HEK293T (cell line): ENCODE measurements around the gene LANCL1.
A peak's percentile ranks its signal among the peaks of the same experiment; 100 is the strongest.
"Not testable (repeated sequence)": the region's sequence is repeated elsewhere in the genome, so short reads cannot be mapped to it uniquely, and the experiment has no call there.

Source experiments
- CTCF ChIA-PET: fragments of 350-600 bp; formaldehyde crosslinking; extraction: SDS; loops from one replicate; lab custom pipeline; 2021; ENCODE audit warnings: antibody characterized with exemption, inconsistent platforms; lab: Yijun Ruan, JAX
- POLR2A ChIA-PET: fragments of 350-600 bp; formaldehyde crosslinking; extraction: SDS; loops from one replicate; lab custom pipeline; 2020; ENCODE audit warnings: antibody characterized with exemption, inconsistent platforms; lab: Yijun Ruan, JAX
- DNase-seq: peaks from one replicate; pipeline ENCODE4 v3.0.0; 2012; ENCODE audit warnings: mixed read lengths; ENCODE audit errors: extremely low spot score
- ARNT ChIP-seq: fragments of 450-650 bp; IDR thresholded peaks from 2 replicates; pipeline ENCODE4 v1.6.1; 2017; ENCODE audit warnings: mild to moderate bottlenecking
- BHLHE40 ChIP-seq: fragments of 450-650 bp; IDR thresholded peaks from 2 replicates; pipeline ENCODE4 v1.6.1; 2016; ENCODE audit warnings: mild to moderate bottlenecking, moderate library complexity, borderline replicate concordance
- CTBP1 ChIP-seq: fragments of 450-650 bp; IDR thresholded peaks from 2 replicates; pipeline ENCODE4 v1.6.1; 2016; ENCODE audit warnings: borderline replicate concordance
- ELF4 ChIP-seq: fragments of 450-650 bp; IDR thresholded peaks from 2 replicates; pipeline ENCODE4 v1.6.1; 2017; ENCODE audit warnings: antibody characterized with exemption
- FOXA1 ChIP-seq: fragments of 450-650 bp; IDR thresholded peaks from 2 replicates; pipeline ENCODE4 v1.6.1; 2016; ENCODE audit warnings: mild to moderate bottlenecking
- FOXK2 ChIP-seq: fragments of 450-650 bp; IDR thresholded peaks from 2 replicates; pipeline ENCODE4 v1.6.1; 2016; ENCODE audit warnings: mild to moderate bottlenecking
- FOXM1 ChIP-seq: fragments of 450-650 bp; IDR thresholded peaks from 2 replicates; pipeline ENCODE4 v1.6.1; 2017; ENCODE audit warnings: mild to moderate bottlenecking, borderline replicate concordance
- HDGF ChIP-seq: fragments of 450-650 bp; IDR thresholded peaks from 2 replicates; pipeline ENCODE4 v1.6.1; 2017; ENCODE audit warnings: antibody characterized with exemption, borderline replicate concordance
- L3MBTL2 ChIP-seq: fragments of 450-650 bp; conservative IDR thresholded peaks from 2 replicates; pipeline ENCODE4 v1.6.1; 2016; ENCODE audit warnings: mild to moderate bottlenecking
- LEF1 ChIP-seq: fragments of 450-650 bp; IDR thresholded peaks from 2 replicates; pipeline ENCODE4 v1.6.1; 2017; ENCODE audit warnings: mild to moderate bottlenecking, borderline replicate concordance
- NFRKB ChIP-seq: fragments of 450-650 bp; IDR thresholded peaks from 2 replicates; pipeline ENCODE4 v1.6.1; 2016; ENCODE audit warnings: mild to moderate bottlenecking, moderate library complexity
- PKNOX1 ChIP-seq: fragments of 450-650 bp; IDR thresholded peaks from 2 replicates; pipeline ENCODE4 v1.6.1; 2016
- SP1 ChIP-seq: fragments of 450-650 bp; IDR thresholded peaks from 2 replicates; pipeline ENCODE4 v1.6.1; 2017
- SUZ12 ChIP-seq: fragments of 450-650 bp; IDR thresholded peaks from 2 replicates; pipeline ENCODE4 v1.6.1; 2016; ENCODE audit warnings: mild to moderate bottlenecking
- TARDBP ChIP-seq: fragments of 450-650 bp; IDR thresholded peaks from 2 replicates; pipeline ENCODE4 v1.6.1; 2016
- ZNF384 ChIP-seq: fragments of 450-650 bp; IDR thresholded peaks from 2 replicates; pipeline ENCODE4 v1.6.1; 2016

Gene LANCL1

GRCh38 chr2:210454336-210454735 lies 22.2 kb downstream of the LANCL1 start:
- no peak for TF ChIP-seq ZNF384
- no peak for TF ChIP-seq ELF4
- no peak for TF ChIP-seq NFRKB
- TF ChIP-seq ARNT = no peak
- TF ChIP-seq FOXA1 = no peak
- TF ChIP-seq TARDBP = no peak
- no peak for TF ChIP-seq SP1
- no peak for TF ChIP-seq CTBP1
- TF ChIP-seq FOXK2 = no peak
- TF ChIP-seq L3MBTL2 = no peak
- no peak for DNase-seq
- CTCF ChIA-PET = no interaction called here
- POLR2A ChIA-PET = no interaction called here

- DNase-seq = no peak
- TF ChIP-seq SP1 = no peak
- TF ChIP-seq HDGF = no peak
- no peak for TF ChIP-seq ZNF384
- no peak for TF ChIP-seq ELF4
- no peak for TF ChIP-seq FOXA1
- no peak for TF ChIP-seq LEF1
- TF ChIP-seq BHLHE40 = no peak
- no peak for TF ChIP-seq TARDBP
- no peak for TF ChIP-seq FOXM1
- TF ChIP-seq ARNT = no peak
- ChIA-PET POLR2A (no interaction called here), CTCF (no interaction called here)
These were observed 24.4 kb downstream of the LANCL1 start for GRCh38 chr2:210452194-210452593.

- DNase-seq, CTCF ChIA-PET, POLR2A ChIA-PET: not testable (repeated sequence)
These were observed 25.6 kb downstream of the LANCL1 start for GRCh38 chr2:210450942-210451341.

GRCh38 chr2:210445732-210446131 lies 30.8 kb downstream of the LANCL1 start:
- ChIA-PET CTCF (no interaction called here), POLR2A (no interaction called here)
- no peak for TF ChIP-seq PKNOX1
- no peak for TF ChIP-seq SP1
- no peak for TF ChIP-seq ZNF384
- no peak for TF ChIP-seq SUZ12
- DNase-seq = no peak

GRCh38 chr2:210445116-210445707 lies 31.3 kb downstream of the LANCL1 start:
- TF ChIP-seq LEF1 (no peak), NFRKB (no peak), HDGF (no peak), L3MBTL2 (no peak), CTBP1 (no peak), ZNF384 (no peak), FOXM1 (no peak), PKNOX1 (no peak), ARNT (no peak), TARDBP (no peak), SP1 (no peak), BHLHE40 (no peak), FOXK2 (no peak)
- DNase-seq = peak; percentile 22
- ChIA-PET POLR2A (no interaction called here), CTCF (interaction anchor here (0.6 to 0.7 kb wide), 2 partner anchors 1044 to 1743 kb away, joined by 3 read pairs; no protein-coding TSS in a partner anchor)

GRCh38 chr2:210443527-210443926 lies 33.0 kb downstream of the LANCL1 start:
- TF ChIP-seq FOXM1 (no peak), NFRKB (no peak), HDGF (no peak), TARDBP (no peak), ARNT (no peak), CTBP1 (no peak)
- POLR2A ChIA-PET = no interaction called here
- DNase-seq = no peak
- CTCF ChIA-PET = no interaction called here

- no peak for TF ChIP-seq L3MBTL2
- TF ChIP-seq BHLHE40 = no peak
- CTCF ChIA-PET = no interaction called here
These were observed 33.7 kb downstream of the LANCL1 start for GRCh38 chr2:210442878-210443277.

GRCh38 chr2:210442457-210442856 lies 34.1 kb downstream of the LANCL1 start:
- TF ChIP-seq PKNOX1 (no peak), L3MBTL2 (no peak), FOXA1 (no peak), SP1 (no peak), LEF1 (no peak), CTBP1 (no peak), BHLHE40 (no peak), FOXK2 (no peak), FOXM1 (no peak), HDGF (no peak), ELF4 (no peak), TARDBP (no peak), ZNF384 (no peak), NFRKB (no peak), SUZ12 (no peak), ARNT (no peak)

More at GRCh38 chr2:210442878-210443277, 33.7 kb downstream of the LANCL1 start:
- DNase-seq = no peak
- POLR2A ChIA-PET = no interaction called here

More at GRCh38 chr2:210442457-210442856, 34.1 kb downstream of the LANCL1 start:
- no peak for DNase-seq
- POLR2A ChIA-PET = no interaction called here
- CTCF ChIA-PET = no interaction called here
